GM12878 (cell line): ENCODE results near the gene LRRC8A. TPM values are rescaled to one million over a fixed set of nuclear protein-coding genes. Genes with fewer than 3 reads are reported as not detected.

Experiments
- ATAC-seq: fragments of 200-7000 bp; cut with Tn5 transposase; 3 replicates; pipeline ENCODE4 v1.9.1; 2020; ENCODE audit warnings: mild to moderate bottlenecking, moderate library complexity
- BruUV-seq: library from RNA; stranded (reverse); fragments of 400-500 nt; replicated peaks from 2 replicates; lab custom pipeline; 2021; lab: Mats Ljungman, UMichigan
- CTCF ChIA-PET: fragments of 300-600 bp; sonication (Branson Sonifier 250); formaldehyde crosslinking; extraction: SDS; loops from one replicate; lab custom pipeline; 2021; ENCODE audit warnings: inconsistent platforms; lab: Yijun Ruan, JAX
- POLR2A ChIA-PET: fragments of 350-600 bp; formaldehyde crosslinking; extraction: SDS; loops from one replicate; lab custom pipeline; 2021; ENCODE audit warnings: inconsistent platforms; lab: Charles Lee
- RAD21 ChIA-PET: fragments of 300-600 bp; sonication (Branson Sonifier 250); formaldehyde crosslinking; loops from one replicate; lab custom pipeline; 2023; ENCODE audit warnings: antibody characterized with exemption; ENCODE audit not compliant: unreplicated experiment; lab: Charles Lee
- SMC1A ChIA-PET: fragments of 300-600 bp; sonication (Branson Sonifier 250); formaldehyde crosslinking; loops from one replicate; lab custom pipeline; 2023; ENCODE audit not compliant: unreplicated experiment, uncharacterized antibody; lab: Charles Lee
- DNase-seq: peaks from one replicate; pipeline ENCODE4 v3.0.0-alpha.2; 2011; ENCODE audit warnings: low read depth, low spot score
- FAIRE-seq: peaks from 3 replicates; lab custom pipeline; 2011; peaks lifted over from hg19 to GRCh38; lab: Jason Lieb, UNC
- H2AFZ ChIP-seq: 2 replicates; pipeline ENCODE4 v1.6.0; 2011; ENCODE audit warnings: low read depth, low read length, control low read depth; ENCODE audit not compliant: control insufficient read depth
- H3K27ac ChIP-seq: 2 replicates; pipeline ENCODE4 v1.5.1; 2011; ENCODE audit warnings: control low read depth; ENCODE audit not compliant: control insufficient read depth, insufficient read depth
- H3K27me3 ChIP-seq, 2 experiments: replicated peaks in 1 of 2; 2 replicates each; pipeline versions ENCODE4 v1.6.0 to v1.6.1; 2011; ENCODE audit warnings: low read length in 1 of 2; ENCODE audit not compliant: control insufficient read depth in 2 of 2, insufficient read depth in 2 of 2
- H3K36me3 ChIP-seq, 2 experiments: 2 replicates each; pipeline ENCODE4 v1.5.1; 2011; ENCODE audit warnings: low read length in 1 of 2; ENCODE audit not compliant: control insufficient read depth in 2 of 2, insufficient read depth in 2 of 2
- H3K4me1 ChIP-seq: 2 replicates; pipeline ENCODE4 v1.6.1; 2011; ENCODE audit warnings: mild to moderate bottlenecking, low read length, moderate library complexity, mixed read lengths; ENCODE audit not compliant: control insufficient read depth, insufficient read depth
- H3K4me2 ChIP-seq: 2 replicates; pipeline ENCODE4 v1.6.0; 2011; ENCODE audit warnings: control low read depth; ENCODE audit not compliant: control insufficient read depth, insufficient read depth
- H3K4me3 ChIP-seq: fragments of 200-600 bp; sonication (generic); 2 replicates; pipeline ENCODE4 v1.5.1; 2016
- H3K79me2 ChIP-seq: 2 replicates; pipeline ENCODE4 v1.6.0; 2011; ENCODE audit warnings: low read length; ENCODE audit not compliant: control insufficient read depth, insufficient read depth
- H3K9ac ChIP-seq: 2 replicates; pipeline ENCODE4 v1.8.0; 2011; ENCODE audit warnings: low read length, control low read depth, mixed read lengths; ENCODE audit not compliant: control insufficient read depth, insufficient read depth
- H3K9me3 ChIP-seq: replicated peaks from 3 replicates; pipeline ENCODE4 v1.5.1; 2011; ENCODE audit warnings: mild to moderate bottlenecking, low read length; ENCODE audit not compliant: control insufficient read depth, insufficient read depth
- H4K20me1 ChIP-seq: 2 replicates; pipeline ENCODE4 v1.6.0; 2011; ENCODE audit not compliant: control insufficient read depth, insufficient read depth
- BCL3 ChIP-seq: IDR thresholded peaks from 2 replicates; pipeline ENCODE4 v1.6.1; 2011; ENCODE audit warnings: borderline replicate concordance, low read depth, mild to moderate bottlenecking, moderate library complexity, low read length; ENCODE audit not compliant: insufficient read depth, poor library complexity, severe bottlenecking
- CEBPB ChIP-seq, 2 experiments: fragments of 150-350 bp in 1 of 2; IDR thresholded peaks; 2 replicates each; pipeline ENCODE4 v1.6.1; 2012 to 2014; ENCODE audit warnings: low read depth in 2 of 2, low read length in 2 of 2, borderline replicate concordance in 1 of 2, inconsistent platforms in 1 of 2
- POLR2AphosphoS5 ChIP-seq: IDR thresholded peaks from 2 replicates; pipeline ENCODE4 v1.6.1; 2011; ENCODE audit warnings: mild to moderate bottlenecking, low read length, inconsistent platforms
- STAT3 ChIP-seq: IDR thresholded peaks from 2 replicates; pipeline ENCODE4 v1.6.1; 2011; ENCODE audit warnings: low read depth, low read length, improper control_type of control experiment
- TARDBP ChIP-seq: IDR thresholded peaks from 2 replicates; pipeline ENCODE4 v1.6.1; 2016; ENCODE audit warnings: borderline replicate concordance
- TCF7 ChIP-seq: IDR thresholded peaks from 2 replicates; pipeline ENCODE4 v1.6.1; 2014; ENCODE audit warnings: antibody characterized with exemption, borderline replicate concordance
- WGBS: methylation state at CpG from one replicate; pipeline ENCODE4 v1.1.6; 2016; ENCODE audit warnings: low lambda C conversion rate; ENCODE audit not compliant: insufficient replicate concordance, insufficient coverage; ENCODE audit errors: missing lambda C conversion rate; 5-methylcytosine and 5-hydroxymethylcytosine counted together
- in situ Hi-C: fragments of 300-500 bp; cut with MboI; formaldehyde crosslinking; loops from 9 replicates; pipeline ENCODE4 v1.14.3; 2018; ENCODE audit warnings: mixed read lengths
- intact Hi-C: fragments of 100-400 bp; cut with micrococcal nuclease; formaldehyde crosslinking; loops from one replicate; pipeline ENCODE4 v1.14.2; 2022; ENCODE audit not compliant: unreplicated experiment
- polyA plus RNA-seq, 11 experiments: library from polyadenylated mRNA; depleted of rRNA in 4 of 11; unstranded in 6 of 11; stranded (reverse) in 5 of 11; fragments of >200 nt; fragmentation: Nextera tagmentation in 4 of 11; fragmentation: Illumina TruSeq in 1 of 11; extraction: Ambion mirVana in 4 of 11; extraction: Trizol in 1 of 11; gene quantifications; 1 replicate in 1 of 11; 2 replicates in 10 of 11; pipeline versions ENCODE4 v1.2.1 to v1.2.3, GENCODE V29; 2011 to 2016; ENCODE audit warnings: inconsistent platforms in 2 of 11, missing spikeins in 2 of 11, low read depth in 1 of 11
- total RNA-seq, 4 experiments: library from RNA; depleted of rRNA in 3 of 4; stranded (reverse); fragments of >200 nt in 3 of 4; fragmentation: Illumina TruSeq in 1 of 4; extraction: Trizol in 1 of 4; gene quantifications; 2 replicates each; pipeline versions ENCODE4 v1.2.1 to v1.2.3, GENCODE V29; 2013 to 2021

The LRRC8A gene
- total and polyA plus RNA-seq, 10 of the 15 experiments (the other 5 are each of a cell fraction or from before 2014, with no cell fraction given) = 1.6 to 15.9 (median 9.7) TPM

GRCh38 chr9:128918921-128919320 is 37.0 kb downstream of the LRRC8A start:
- ChIA-PET POLR2A (no interaction called here), SMC1A (no interaction called here), CTCF (interaction anchor here (1.3 kb wide), 1 partner anchor 55 kb away, joined by 3 read pairs; no protein-coding TSS in a partner anchor), RAD21 (no interaction called here)
- no peaks in the 10 kb centered on the region for H4K20me1 ChIP-seq
- intact Hi-C loops = no loop called here
- DNase-seq (no peak), ATAC-seq (no peak), FAIRE-seq (no peak)
- TF ChIP-seq CEBPB (IDR thresholded peaks at IDR 0.05; ENCODE audit: borderline replicate concordance in 1 of 2, low read depth in 2 of 2, low read length in 2 of 2) = no peak
- no peak for TF ChIP-seq TCF7
- TF ChIP-seq POLR2AphosphoS5 = no peak
- no peak for TF ChIP-seq STAT3
- TF ChIP-seq TARDBP = no peak
- TF ChIP-seq BCL3 = no peak
- no peak overlapping the region for H2AFZ ChIP-seq
- peaks cover 3 to 8% of the 10 kb centered on the region in 2 experiments; a peak in 3 of 4 replicates for H3K36me3 ChIP-seq
- H3K4me1 ChIP-seq = no peaks in the 10 kb centered on the region
- H3K27ac ChIP-seq = no peak overlapping the region
- WGBS = 36% methylated on average over 2 of the region's 2 CpGs
- H3K4me3 ChIP-seq = no peak overlapping the region
- in situ Hi-C loops = no loop called here
- no peaks in the 10 kb centered on the region for H3K79me2 ChIP-seq
- BruUV-seq = no TSS peak
- H3K27me3 ChIP-seq = no peaks in the 10 kb centered on the region
- no peak overlapping the region for H3K9ac ChIP-seq
- no peaks in the 10 kb centered on the region for H3K9me3 ChIP-seq
- no peak overlapping the region for H3K4me2 ChIP-seq
